ENCODE data around the gene CAPN11.

DNA sequence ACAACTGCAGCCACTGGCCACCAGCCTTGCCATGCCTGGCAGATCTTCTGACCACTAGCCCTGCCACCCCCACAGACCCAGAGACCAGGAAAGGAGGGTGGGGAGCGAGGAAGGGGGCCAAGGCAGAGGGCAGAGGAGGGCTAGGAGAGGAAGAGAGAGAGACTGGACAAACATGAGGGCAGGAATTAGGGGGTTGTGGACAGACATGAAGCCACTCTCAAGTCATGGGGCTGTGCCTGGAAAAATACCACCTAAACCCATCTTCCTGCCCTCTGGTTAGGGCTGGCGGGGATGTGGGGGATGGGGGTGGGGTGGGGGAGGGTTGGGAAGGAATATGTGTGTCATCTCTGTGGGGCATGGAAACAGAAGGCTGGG is 63.3 kb downstream of the CAPN11 start:
- TF ChIP-seq EZH2 (IDR thresholded peaks at IDR 0.05; ENCODE audit: low read length, unreplicated experiment) (no peak), CTCF (conservative IDR thresholded peaks at IDR 0.05; ENCODE audit: low read depth, low read length) (no peak), EZH2phosphoT487 (IDR thresholded peaks at IDR 0.05; ENCODE audit: borderline replicate concordance, low read length) (no peak)
